K562 (cell line): Measurements from ENCODE around the gene SLC3A2. TPM values are rescaled to one million over a fixed set of nuclear protein-coding genes. Genes with fewer than 3 reads are reported as not detected.

Experiments
- ATAC-seq: fragments of 200-7000 bp; cut with Tn5 transposase; 3 replicates; pipeline ENCODE4 v1.9.1; 2020; ENCODE audit warnings: moderate library complexity
- BruUV-seq: library from RNA; stranded (reverse); fragments of 400-500 nt; replicated peaks from 2 replicates; lab custom pipeline; 2021; lab: Mats Ljungman, UMichigan
- CTCF ChIA-PET: fragments of 300-600 bp; formaldehyde crosslinking; extraction: SDS; loops from one replicate; lab custom pipeline; 2021; ENCODE audit warnings: low intra/inter-chr PET ratio; lab: Yijun Ruan, JAX
- POLR2A ChIA-PET: fragments of 300-600, 350-650 bp; sonication (Branson Sonifier 250); formaldehyde crosslinking; extraction: SDS; loops from one replicate; lab custom pipeline; 2021; ENCODE audit warnings: antibody characterized with exemption, inconsistent platforms; lab: Yijun Ruan, JAX
- DNase-seq, 4 experiments: peaks; one replicate each; pipeline versions ENCODE4 v3.0.0 to v3.0.0-alpha.2; 2011 to 2018; ENCODE audit warnings: low spot score in 3 of 4, mixed read lengths in 3 of 4; ENCODE audit errors: extremely low read depth in 1 of 4
- FAIRE-seq: peaks from 2 replicates; lab custom pipeline; 2011; peaks lifted over from hg19 to GRCh38; lab: Jason Lieb, UNC
- H2AFZ ChIP-seq: 2 replicates; pipeline ENCODE4 v1.6.0; 2011; ENCODE audit warnings: low read depth, low read length, control low read depth, inconsistent platforms
- H3K27ac ChIP-seq: fragments of 200-600 bp; 3 replicates; pipeline ENCODE4 v1.8.0; 2011; ENCODE audit warnings: low read depth, mild to moderate bottlenecking, control low read depth, inconsistent platforms, low read length, moderate library complexity, mixed read lengths; ENCODE audit errors: extremely low read depth
- H3K27me3 ChIP-seq, 2 experiments: fragments of 300-600 bp in 1 of 2; 2 replicates in 1 of 2; 3 replicates in 1 of 2; pipeline versions ENCODE4 v1.6.0 to v1.8.0; 2011; ENCODE audit warnings: inconsistent platforms in 2 of 2, low read length in 2 of 2, mild to moderate bottlenecking in 1 of 2, mixed read lengths in 1 of 2, moderate library complexity in 1 of 2; ENCODE audit not compliant: control insufficient read depth in 2 of 2, insufficient read depth in 2 of 2
- H3K36me3 ChIP-seq: fragments of 300-600 bp; 3 replicates; pipeline ENCODE4 v1.8.0; 2011; ENCODE audit warnings: mild to moderate bottlenecking, low read length, inconsistent platforms; ENCODE audit not compliant: control insufficient read depth, insufficient read depth
- H3K4me1 ChIP-seq, 2 experiments: fragments of 200-600 bp in 1 of 2; replicated peaks in 1 of 2; 2 replicates in 1 of 2; 3 replicates in 1 of 2; pipeline versions ENCODE4 v1.5.1 to v1.8.0; 2011; ENCODE audit warnings: inconsistent platforms in 2 of 2, low read length in 2 of 2, mild to moderate bottlenecking in 1 of 2, mixed read lengths in 1 of 2, moderate library complexity in 1 of 2; ENCODE audit not compliant: control insufficient read depth in 2 of 2, insufficient read depth in 2 of 2
- H3K4me2 ChIP-seq: 2 replicates; pipeline ENCODE4 v1.6.1; 2011; ENCODE audit warnings: low read length, control low read depth, inconsistent platforms, mixed read lengths; ENCODE audit not compliant: insufficient read depth
- H3K4me3 ChIP-seq: fragments of 200-600 bp; sonication (generic), shearing (Covaris generic); 2 replicates; pipeline ENCODE4 v1.5.1; 2016; ENCODE audit warnings: control low read depth, inconsistent platforms
- H3K79me2 ChIP-seq: fragments of 200-600 bp; 3 replicates; pipeline ENCODE4 v1.8.0; 2011; ENCODE audit warnings: low read length, inconsistent platforms; ENCODE audit not compliant: control insufficient read depth, insufficient read depth
- H3K9ac ChIP-seq, 2 experiments: 2 replicates each; pipeline versions ENCODE4 v1.6.0 to v1.6.1; 2011; ENCODE audit warnings: low read depth in 2 of 2, low read length in 2 of 2, control low read depth in 1 of 2, inconsistent platforms in 1 of 2, mild to moderate bottlenecking in 1 of 2, mixed read lengths in 1 of 2; ENCODE audit not compliant: insufficient read depth in 1 of 2
- H3K9me1 ChIP-seq: one replicate; pipeline ENCODE4 v1.6.0; 2011; ENCODE audit warnings: inconsistent platforms, mild to moderate bottlenecking, low read length, moderate library complexity; ENCODE audit not compliant: control insufficient read depth, insufficient read depth
- H3K9me3 ChIP-seq: replicated peaks from 2 replicates; pipeline ENCODE4 v1.5.1; 2011; ENCODE audit warnings: low read depth, low read length, inconsistent platforms; ENCODE audit not compliant: control insufficient read depth, insufficient read depth
- H4K20me1 ChIP-seq: replicated peaks from 2 replicates; pipeline ENCODE4 v1.6.1; 2011; ENCODE audit warnings: low read length, inconsistent platforms, mixed read lengths; ENCODE audit not compliant: control insufficient read depth, insufficient read depth
- BCOR ChIP-seq: fragments of 450-650 bp; IDR thresholded peaks from 2 replicates; pipeline ENCODE4 v1.6.1; 2016
- POLR3G ChIP-seq: IDR thresholded peaks from 2 replicates; pipeline ENCODE4 v1.6.1; 2011; ENCODE audit not compliant: insufficient read length, insufficient replicate concordance; ENCODE audit errors: extremely low read depth
- RCOR1 ChIP-seq, 2 experiments: IDR thresholded peaks; 2 replicates each; pipeline ENCODE4 v1.6.1; 2012; ENCODE audit warnings: low read depth in 2 of 2, low read length in 2 of 2, borderline replicate concordance in 1 of 2, improper control_type of control experiment in 1 of 2
- TFAP4 ChIP-seq: sonication (generic); formaldehyde crosslinking; IDR thresholded peaks from 2 replicates; pipeline ENCODE4 v1.8.0; 2022; ENCODE audit warnings: missing genetic modification reagents, mild to moderate bottlenecking, moderate library complexity, borderline replicate concordance
- ZNF239 ChIP-seq: fragments of 250-450 bp; sonication (Bioruptor Pico); IDR thresholded peaks from 2 replicates; pipeline ENCODE4 v1.4.0; 2020; ENCODE audit warnings: mild to moderate bottlenecking
- WGBS: fragments of 100-300 bp; shearing (Covaris generic); methylation state at CpG from one replicate; pipeline ENCODE4 v1.1.6; 2016; ENCODE audit warnings: low coverage, mixed read lengths; ENCODE audit not compliant: insufficient coverage; ENCODE audit errors: missing lambda C conversion rate; 5-methylcytosine and 5-hydroxymethylcytosine counted together
- in situ Hi-C: fragments of 300-500 bp; cut with MboI; formaldehyde crosslinking; loops from 4 replicates; pipeline ENCODE4 v1.15.0; 2018; ENCODE audit warnings: inconsistent platforms, mixed read lengths
- intact Hi-C: fragments of 100-400 bp; cut with micrococcal nuclease; formaldehyde crosslinking; loops from 2 replicates; pipeline ENCODE4 v1.14.2; 2022
- polyA plus RNA-seq, 8 experiments: library from polyadenylated mRNA; depleted of rRNA in 4 of 8; stranded (reverse) in 5 of 8; unstranded in 3 of 8; fragments of >200 nt; fragmentation: Nextera tagmentation in 2 of 8; fragmentation: Illumina TruSeq in 1 of 8; extraction: Ambion mirVana in 2 of 8; extraction: Trizol in 1 of 8; gene quantifications; 2 replicates each; pipeline versions ENCODE4 v1.2.1 to v1.2.3, GENCODE V29; 2011 to 2014; ENCODE audit warnings: inconsistent platforms in 1 of 8, missing spikeins in 1 of 8
- total RNA-seq, 7 experiments: library from RNA; depleted of rRNA in 6 of 7; stranded (reverse); fragments of >200 nt in 6 of 7; fragmentation: Illumina TruSeq in 2 of 7; extraction: Trizol in 2 of 7; gene quantifications; 2 replicates each; pipeline versions ENCODE4 v1.2.1 to v1.2.3, GENCODE V29; 2011 to 2021; ENCODE audit warnings: low replicate concordance in 1 of 7

Gene SLC3A2
- total and polyA plus RNA-seq, 9 of the 15 experiments (the other 6 are each of a cell fraction or from before 2014, with no cell fraction given), result 20.0 to 296 (median 214) TPM

GRCh38 chr11:62917906-62918502 is 37.3 kb downstream of the SLC3A2 start:
- H3K9me3 ChIP-seq, result no peaks in the 10 kb centered on the region
- no TSS peak for BruUV-seq
- FAIRE-seq (no peak), DNase-seq (no peak), ATAC-seq (peak; percentile 34; the same call in 1 of the 3 replicates)
- no peaks in the 10 kb centered on the region for H3K36me3 ChIP-seq
- H3K27ac ChIP-seq, result no peak overlapping the region
- TF ChIP-seq POLR3G (no peak), TFAP4 (CRISPR knock-in tag) (0 out of 2 replicates have a peak, but pooled peaks have one; percentile 16), BCOR (0 out of 2 replicates have a peak, but pooled peaks have one; percentile 14), ZNF239 (CRISPR knock-in tag) (peak; percentile 67), RCOR1 (IDR thresholded peaks at IDR 0.05; ENCODE audit: borderline replicate concordance in 1 of 2, low read depth in 2 of 2, low read length in 2 of 2) (0 out of 4 replicates have a peak, but pooled peaks of 1 of the 2 experiments have one; percentile 36)
- no peak overlapping the region for H3K4me3 ChIP-seq
- 13% methylated on average over 11 of the region's 11 CpGs for WGBS
- peaks cover 0 to 6% of the 10 kb centered on the region in 2 experiments; a peak in 2 of 5 replicates for H3K27me3 ChIP-seq
- H3K4me1 ChIP-seq, result peaks cover 14 to 39% of the 10 kb centered on the region in 2 experiments
- intact Hi-C loops, result no loop called here
- no peaks in the 10 kb centered on the region for H3K9me1 ChIP-seq
- POLR2A ChIA-PET, result interaction anchor here (0.6 to 2.6 kb wide), 5 partner anchors 14 to 97 kb away, joined by 3 to 9 read pairs (median 4); no protein-coding TSS in a partner anchor
- CTCF ChIA-PET, result no interaction called here
- H3K79me2 ChIP-seq, result no peaks in the 10 kb centered on the region
- H3K9ac ChIP-seq, result peak overlapping the region in 1 of 2 experiments; percentile 38; a peak in 1 of 4 replicates
- in situ Hi-C loops, result no loop called here
- H2AFZ ChIP-seq, result no peak overlapping the region
- H3K4me2 ChIP-seq, result no peak overlapping the region
- H4K20me1 ChIP-seq, result 0 out of 2 replicates have a peak, but pooled peaks cover 7% of the 10 kb centered on the region
